Colon (tissue), 2 donors: ENCODE results near the gene SMIM28.
"Not testable (repeated sequence)": the region's sequence is repeated elsewhere in the genome, so short reads cannot be mapped to it uniquely, and the experiment has no call there.

Experiments used
- FAIRE-seq: peaks from 2 replicates; lab custom pipeline; 2012; peaks lifted over from hg19 to GRCh38; lab: Jason Lieb, UNC
- donor health status: control.
- donor health status: control.

SMIM28 gene

GRCh38 chr6:138405816-138406413, 28.2 kb downstream of the SMIM28 start:
- no peak for FAIRE-seq

- FAIRE-seq: no peak
These were observed 28.7 kb downstream of the SMIM28 start for GRCh38 chr6:138406443-138406842.

- no peak for FAIRE-seq
These were observed 32.5 kb downstream of the SMIM28 start for GRCh38 chr6:138410048-138410735.

GRCh38 chr6:138410972-138411880, 33.5 kb downstream of the SMIM28 start:
- FAIRE-seq: no peak

GRCh38 chr6:138415125-138415524, 37.4 kb downstream of the SMIM28 start:
- no peak for FAIRE-seq

- no peak for FAIRE-seq
These were observed 38.5 kb downstream of the SMIM28 start for GRCh38 chr6:138416206-138416605.

- FAIRE-seq: no peak
These were observed 39.9 kb downstream of the SMIM28 start for GRCh38 chr6:138417493-138418117.

GRCh38 chr6:138418118-138418742, 40.5 kb downstream of the SMIM28 start:
- FAIRE-seq: no peak

GRCh38 chr6:138419766-138420165, 42.1 kb downstream of the SMIM28 start:
- no peak for FAIRE-seq

- no peak for FAIRE-seq
These were observed 42.7 kb downstream of the SMIM28 start for GRCh38 chr6:138420356-138420755.

- FAIRE-seq: no peak
These were observed 43.4 kb downstream of the SMIM28 start for GRCh38 chr6:138421089-138421488.

GRCh38 chr6:138421608-138422007, 43.9 kb downstream of the SMIM28 start:
- FAIRE-seq: no peak

- no peak for FAIRE-seq
These were observed 45.2 kb downstream of the SMIM28 start for GRCh38 chr6:138422861-138423260.

- no peak for FAIRE-seq
These were observed 46.5 kb downstream of the SMIM28 start for GRCh38 chr6:138424004-138424904.

- FAIRE-seq: not testable (repeated sequence)
These were observed 47.6 kb downstream of the SMIM28 start for GRCh38 chr6:138425256-138425655.

- no peak for FAIRE-seq
These were observed 48.9 kb downstream of the SMIM28 start for GRCh38 chr6:138426500-138427123.

GRCh38 chr6:138427701-138428100, 50.0 kb downstream of the SMIM28 start:
- FAIRE-seq: no peak

- FAIRE-seq: peak; percentile 28
These were observed 51.4 kb downstream of the SMIM28 start for GRCh38 chr6:138428944-138429598.

- FAIRE-seq: no peak
These were observed 52.1 kb downstream of the SMIM28 start for GRCh38 chr6:138429761-138430160.
